ENCODE measurements around the gene PGBD4. TPM values are rescaled to one million over a fixed set of nuclear protein-coding genes. Genes with fewer than 3 reads are reported as not detected.
A peak's percentile ranks its signal among the peaks of the same experiment; 100 is the strongest.

Gene PGBD4
- total RNA-seq: 1.1 TPM in 2 replicates
- 0.39 and 0.41 TPM in 2 replicates for polyA plus RNA-seq
- polyA plus RNA-seq (2011; cell fraction: cytosol; rRNA removed): 0.49 and 0.56 TPM in 2 replicates
- polyA plus RNA-seq (2011; cell fraction: nucleus; rRNA removed): 1.0 and 1.4 TPM in 2 replicates
- 0.72 and 0.98 TPM in 2 replicates for polyA plus RNA-seq (2012)
- 1.4 TPM in 2 replicates for polyA minus RNA-seq
- 0.61 TPM for polyA minus RNA-seq (2011; cell fraction: cytosol; rRNA and poly(A)+ RNA removed)
- polyA minus RNA-seq (2011; cell fraction: nucleus; rRNA and poly(A)+ RNA removed): 1.3 and 1.9 TPM in 2 replicates
- percentile 51 among the genes with signal in this experiment for Bru-seq, nascent RNA
- percentile 39 among the genes with signal in this experiment for BruChase-seq, experiment 1, labeled RNA remaining after a 6-hour chase
- percentile 57 among the genes with signal in this experiment for BruChase-seq, experiment 2, labeled RNA remaining after a 2-hour chase
- long read RNA-seq, full-length matches to known transcripts: 2 of 2 reads
- long read RNA-seq, partial matches to known transcripts: 0 of 2 reads
- long read RNA-seq, other reads (novel, unspliced or antisense): 0 of 2 reads

DNA sequence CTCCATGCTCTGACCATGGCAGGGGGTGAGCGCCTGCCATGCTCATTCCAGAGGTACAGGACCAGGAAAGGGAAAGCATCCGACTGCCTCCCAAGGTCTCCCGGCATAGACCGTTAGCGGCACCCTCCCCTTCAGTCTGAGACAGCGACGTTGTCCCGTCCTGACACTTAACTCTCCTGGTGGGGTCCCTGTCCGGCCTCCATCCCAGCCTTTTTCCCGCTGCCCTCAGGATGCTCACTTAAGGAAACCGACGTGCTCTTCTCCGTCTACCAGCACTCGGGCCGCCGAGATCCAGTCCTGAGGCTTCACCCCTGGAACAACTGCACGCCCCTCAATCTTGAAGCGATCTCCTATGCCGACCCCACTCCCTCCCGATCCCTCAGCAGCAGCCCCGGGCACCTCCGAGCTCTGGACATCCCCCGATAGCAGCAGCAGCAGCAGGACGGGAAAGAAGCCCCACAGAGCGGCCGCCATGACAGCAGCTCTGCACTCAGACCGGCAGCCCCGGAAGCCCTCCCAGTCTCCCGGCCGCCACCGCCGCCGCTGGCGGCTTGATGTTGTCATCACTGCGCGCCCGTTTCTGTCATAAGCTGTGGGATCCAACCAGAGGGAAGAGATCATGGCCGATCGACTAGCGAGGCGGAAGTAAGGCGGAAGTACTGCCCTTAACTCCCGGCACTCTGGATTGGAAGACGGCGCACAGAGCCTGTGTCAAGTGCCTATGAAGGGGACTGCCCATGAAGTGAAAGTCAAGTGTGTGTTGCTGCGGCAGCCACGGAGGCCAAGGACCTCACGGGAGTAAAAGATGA, at the start of gene PGBD4, which contains the start of gene EMC7:
Gene PGBD4 (plus strand): TSS at position 718 of the 809 bp plus-strand sequence. CDS start 449 bp downstream, outside the sequence.
Gene EMC7 (minus strand): TSS at position 497 of the 809 bp plus-strand sequence. CDS start 23 bp downstream, at position 474.
- TF ChIP-seq, protein P1, sequence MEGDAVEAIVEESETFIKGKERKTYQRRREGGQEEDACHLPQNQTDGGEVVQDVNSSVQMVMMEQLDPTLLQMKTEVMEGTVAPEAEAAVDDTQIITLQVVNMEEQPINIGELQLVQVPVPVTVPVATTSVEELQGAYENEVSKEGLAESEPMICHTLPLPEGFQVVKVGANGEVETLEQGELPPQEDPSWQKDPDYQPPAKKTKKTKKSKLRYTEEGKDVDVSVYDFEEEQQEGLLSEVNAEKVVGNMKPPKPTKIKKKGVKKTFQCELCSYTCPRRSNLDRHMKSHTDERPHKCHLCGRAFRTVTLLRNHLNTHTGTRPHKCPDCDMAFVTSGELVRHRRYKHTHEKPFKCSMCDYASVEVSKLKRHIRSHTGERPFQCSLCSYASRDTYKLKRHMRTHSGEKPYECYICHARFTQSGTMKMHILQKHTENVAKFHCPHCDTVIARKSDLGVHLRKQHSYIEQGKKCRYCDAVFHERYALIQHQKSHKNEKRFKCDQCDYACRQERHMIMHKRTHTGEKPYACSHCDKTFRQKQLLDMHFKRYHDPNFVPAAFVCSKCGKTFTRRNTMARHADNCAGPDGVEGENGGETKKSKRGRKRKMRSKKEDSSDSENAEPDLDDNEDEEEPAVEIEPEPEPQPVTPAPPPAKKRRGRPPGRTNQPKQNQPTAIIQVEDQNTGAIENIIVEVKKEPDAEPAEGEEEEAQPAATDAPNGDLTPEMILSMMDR (IDR thresholded peaks at IDR 0.05; ENCODE audit: extremely low read depth in 1 of 2, insufficient read depth in 1 of 2, low read depth in 1 of 2, low read length in 2 of 2): no peak
- TF ChIP-seq FOS (IDR thresholded peaks at IDR 0.05; ENCODE audit: borderline replicate concordance, insufficient read depth, low read length) (no peak), POLR2A (IDR thresholded peaks at IDR 0.05; ENCODE audit: low read depth, low read length) (peak; percentile 85), JUN (IDR thresholded peaks at IDR 0.05; ENCODE audit: borderline replicate concordance, insufficient read depth, insufficient read length, low read depth) (no peak), MYC (IDR thresholded peaks at IDR 0.05; ENCODE audit: low read depth, low read length) (peak; percentile 45), EZH2 (IDR thresholded peaks at IDR 0.05; ENCODE audit: borderline replicate concordance, low read depth, low read length, severe bottlenecking) (no peak), POLR2AphosphoS5 (IDR thresholded peaks at IDR 0.05; ENCODE audit: insufficient read depth, low read depth, low read length) (peak; percentile 62), GATA2 (IDR thresholded peaks at IDR 0.05; ENCODE audit: insufficient read depth, insufficient read length, low read depth, low read length) (no peak)
- TF ChIP-seq, protein P2, sequence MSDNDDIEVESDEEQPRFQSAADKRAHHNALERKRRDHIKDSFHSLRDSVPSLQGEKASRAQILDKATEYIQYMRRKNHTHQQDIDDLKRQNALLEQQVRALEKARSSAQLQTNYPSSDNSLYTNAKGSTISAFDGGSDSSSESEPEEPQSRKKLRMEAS (IDR thresholded peaks at IDR 0.05; ENCODE audit: insufficient read depth, insufficient read length): peak; percentile 46
- H3K9ac ChIP-seq (replicated peaks; ENCODE audit: extremely low read depth, insufficient read depth, low read length): peak within 1 kb of the TSS; percentile 91
- dilution Hi-C loops (cut with MboI; ENCODE audit: extremely low pct_ligation_motif_present, low sequenced_read_pairs): no loop called here
- intact Hi-C loops (cut with micrococcal nuclease): loop anchor here (1.0 to 10.0 kb wide), 6 partner anchors 21 to 333 kb away; partner anchors contain the start of genes GOLGA8A, LPCAT4, NOP10 and NUTM1
- H3K4me3 ChIP-seq (replicated peaks in 1 of 3; ENCODE audit: insufficient read depth in 1 of 3, low read depth in 1 of 3, low read length in 3 of 3): peak within 1 kb of the TSS; percentile 66 to 90 (median 66)
- peaks cover 32% of the 10 kb centered on the region for H3K79me2 ChIP-seq (ENCODE audit: control insufficient read depth, insufficient read depth, low read length)
- peaks cover 17% of the 10 kb centered on the region for H3K4me1 ChIP-seq (ENCODE audit: control insufficient read depth, extremely low read depth, insufficient read depth, low read length)
- H4K20me1 ChIP-seq (replicated peaks; ENCODE audit: control insufficient read depth, extremely low read depth, insufficient read depth, low read length): no peaks in the 10 kb centered on the region
- no TSS peak for BruUV-seq (replicated peaks)
- H3K4me2 ChIP-seq (ENCODE audit: insufficient read depth, low read length): peak within 1 kb of the TSS; percentile 91
- H2AFZ ChIP-seq (ENCODE audit: low read depth, low read length): peak within 1 kb of the TSS; percentile 94
- peak within 1 kb of the TSS; percentile 78 for H3K27ac ChIP-seq (ENCODE audit: insufficient read depth, low read depth, low read length)
- H3K36me3 ChIP-seq (ENCODE audit: control insufficient read depth in 2 of 2, extremely low read depth in 1 of 2, insufficient read depth in 2 of 2, low read length in 2 of 2): no peaks in the 10 kb centered on the region
- ChIA-PET POLR2A (interaction anchor here (1.0 to 1.8 kb wide), 3 partner anchors 23 to 124 kb away, joined by 3 to 5 read pairs (median 3); partner anchors contain the start of gene KATNBL1), CTCF (interaction anchor here (0.6 to 2.1 kb wide), 5 partner anchors 8 to 266 kb away, joined by 3 to 25 read pairs (median 3); partner anchors contain the start of genes KATNBL1 and LPCAT4)
- DNase-seq (ENCODE audit: low read depth, low spot score) (peak; percentile 99), FAIRE-seq (peak; percentile 100)
- no peaks in the 10 kb centered on the region for H3K27me3 ChIP-seq (ENCODE audit: control insufficient read depth in 2 of 2, insufficient read depth in 2 of 2, low read length in 2 of 2)
- H3K9me3 ChIP-seq (replicated peaks; ENCODE audit: control insufficient read depth, insufficient read depth, low read length): no peaks in the 10 kb centered on the region
- H3K9me1 ChIP-seq (replicated peaks; ENCODE audit: control insufficient read depth, extremely low read depth, insufficient read depth, low read length): no peaks in the 10 kb centered on the region

Measured in endothelial cell of umbilical vein (primary cell).